Measurements from ENCODE around the gene PHLDA3. TPM values are rescaled to one million over a fixed set of nuclear protein-coding genes. Genes with fewer than 3 reads are reported as not detected.

The PHLDA3 gene
- total and polyA plus RNA-seq, 8 donors, result 11.1 to 82.7 (median 18.1) TPM

- peaks cover 0 to 79% of the 10 kb centered on the region in 2 donors for H3K36me3 ChIP-seq
- H3K4me3 ChIP-seq, result no peak overlapping the region
- TF ChIP-seq CTCF (IDR thresholded peaks at IDR 0.05), result no peak
- H3K4me1 ChIP-seq, result peaks cover 34 to 66% of the 10 kb centered on the region in 2 donors
- no peaks in the 10 kb centered on the region for H3K9me3 ChIP-seq
- ATAC-seq (peak; percentile 61), DNase-seq (peak in 2 of 4 donors; percentile 74 to 77)
- intact Hi-C loops (cut with DNase I), result no loop called here
- H3K27me3 ChIP-seq, result no peaks in the 10 kb centered on the region
- peak overlapping the region; percentile 39 to 68 for H3K27ac ChIP-seq
Observed at GRCh38 chr1:201488830-201489589, 20.0 kb upstream of the PHLDA3 start.

DNA sequence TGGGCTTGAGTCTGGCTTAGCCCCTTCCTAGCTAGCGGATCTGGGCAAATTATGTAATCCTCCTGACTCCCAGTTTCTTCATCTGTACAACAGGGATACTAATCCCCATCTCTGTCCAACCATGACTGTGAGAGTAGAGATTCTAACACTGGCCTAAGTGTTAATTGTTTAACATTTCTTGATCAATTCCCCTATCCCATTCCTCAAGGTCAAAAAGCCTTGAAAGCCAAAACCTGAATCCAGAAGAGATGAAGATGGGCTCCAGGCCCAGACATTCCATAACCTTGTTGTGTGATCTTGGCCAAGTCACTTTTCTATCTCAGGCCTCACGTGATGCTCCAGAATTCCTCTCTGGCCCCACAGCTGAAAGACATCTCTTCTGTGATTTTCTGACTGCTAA, 18.8 kb upstream of the PHLDA3 start:
- Histone ChIP-seq H3K9me3 (no peaks in the 10 kb centered on the region), H3K36me3 (peaks cover 0 to 81% of the 10 kb centered on the region in 2 donors), H3K27me3 (no peaks in the 10 kb centered on the region), H3K4me3 (no peak overlapping the region), H3K27ac (no peak overlapping the region), H3K4me1 (peaks cover 30 to 56% of the 10 kb centered on the region in 2 donors)
- ATAC-seq, result no peak
- intact Hi-C loops (cut with DNase I), result no loop called here
- no peak for DNase-seq
- TF ChIP-seq CTCF (IDR thresholded peaks at IDR 0.05), result no peak

DNA sequence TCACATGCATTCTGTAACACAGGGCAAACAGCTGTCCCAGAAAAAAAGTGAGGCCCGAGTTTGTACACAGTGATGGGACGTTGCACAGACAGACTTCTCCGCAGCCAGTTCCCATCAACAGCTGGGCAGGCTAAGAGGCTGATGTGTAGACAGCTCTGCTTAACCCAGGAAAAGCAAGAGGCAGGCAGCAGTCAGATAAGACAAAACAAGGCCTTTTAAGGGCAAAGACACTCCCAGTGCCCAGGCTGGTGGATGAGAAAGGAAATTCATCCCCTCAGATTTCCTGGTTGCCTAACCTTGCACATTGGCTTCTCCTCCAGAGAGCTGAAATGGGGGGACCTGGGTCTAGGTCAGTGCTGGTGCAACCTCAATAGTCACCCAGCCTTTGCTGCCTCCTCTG, 17.2 kb upstream of the PHLDA3 start:
- peak overlapping the region in 1 of 2 donors; percentile 28 for H3K27ac ChIP-seq
- peaks cover 0 to 8% of the 10 kb centered on the region in 2 donors for H3K27me3 ChIP-seq
- no peak for DNase-seq
- no peak overlapping the region for H3K4me3 ChIP-seq
- no peak for ATAC-seq
- peaks cover 28 to 53% of the 10 kb centered on the region in 2 donors for H3K4me1 ChIP-seq
- H3K9me3 ChIP-seq, result no peaks in the 10 kb centered on the region
- H3K36me3 ChIP-seq, result peaks cover 0 to 77% of the 10 kb centered on the region in 2 donors
- TF ChIP-seq CTCF (IDR thresholded peaks at IDR 0.05), result no peak
- intact Hi-C loops (cut with DNase I), result no loop called here

GRCh38 chr1:201485184-201485774, 16.3 kb upstream of the PHLDA3 start:
- intact Hi-C loops (cut with DNase I), result no loop called here
- peaks cover 0 to 12% of the 10 kb centered on the region in 2 donors for H3K27me3 ChIP-seq
- ATAC-seq (no peak), DNase-seq (no peak)
- H3K9me3 ChIP-seq, result no peaks in the 10 kb centered on the region
- peaks cover 0 to 74% of the 10 kb centered on the region in 2 donors for H3K36me3 ChIP-seq
- peak overlapping the region in 1 of 2 donors; percentile 28 for H3K27ac ChIP-seq
- H3K4me1 ChIP-seq, result peaks cover 24 to 53% of the 10 kb centered on the region in 2 donors
- TF ChIP-seq CTCF (IDR thresholded peaks at IDR 0.05), result no peak
- no peak overlapping the region for H3K4me3 ChIP-seq

- H3K27me3 ChIP-seq, result peaks cover 0 to 12% of the 10 kb centered on the region in 2 donors
- H3K4me1 ChIP-seq, result peaks cover 17 to 41% of the 10 kb centered on the region in 2 donors
- no peak for DNase-seq
- no peak overlapping the region for H3K27ac ChIP-seq
- TF ChIP-seq CTCF (IDR thresholded peaks at IDR 0.05), result no peak
- no peaks in the 10 kb centered on the region for H3K9me3 ChIP-seq
- H3K36me3 ChIP-seq, result peaks cover 0 to 59% of the 10 kb centered on the region in 2 donors
- no peak for ATAC-seq
- intact Hi-C loops (cut with DNase I), result loop anchor here in 1 of 2 donors (5.0 kb wide), 1 partner anchor 36 kb away; no protein-coding TSS in a partner anchor
- H3K4me3 ChIP-seq, result no peak overlapping the region
Observed at GRCh38 chr1:201483373-201483949, 14.5 kb upstream of the PHLDA3 start.

Measured in left lung (tissue), 10 donors.